ENCODE results near the gene ZFPM1.

The ZFPM1 gene

GRCh38 chr16:88499836-88500251 lies 46.8 kb downstream of the ZFPM1 start:
- DNase-seq (ENCODE audit: low read depth): no peak

GRCh38 chr16:88500255-88500661 lies 47.2 kb downstream of the ZFPM1 start:
- DNase-seq (ENCODE audit: low read depth): no peak

DNA sequence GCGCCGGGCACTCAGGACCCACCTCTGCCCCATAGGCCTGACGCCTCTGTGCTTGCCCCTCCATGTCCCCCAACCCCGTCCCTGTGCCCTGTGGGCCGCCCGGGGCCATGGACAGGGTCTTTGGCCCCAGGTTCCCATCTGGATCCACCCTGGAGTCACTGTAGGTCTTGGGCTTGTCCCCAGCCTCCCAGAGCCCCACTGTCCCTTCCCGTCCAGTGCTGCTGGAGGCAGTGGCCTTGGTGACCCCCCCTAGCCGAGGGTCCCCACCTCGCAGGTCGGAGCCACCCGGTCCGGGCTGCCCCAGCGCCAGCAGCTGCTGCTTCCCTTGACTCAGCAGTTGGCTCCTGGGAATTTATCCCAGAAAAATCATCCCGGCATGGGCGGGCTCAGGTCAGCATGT lies 49.3 kb downstream of the ZFPM1 start:
- no peak for DNase-seq (ENCODE audit: low read depth)

DNA sequence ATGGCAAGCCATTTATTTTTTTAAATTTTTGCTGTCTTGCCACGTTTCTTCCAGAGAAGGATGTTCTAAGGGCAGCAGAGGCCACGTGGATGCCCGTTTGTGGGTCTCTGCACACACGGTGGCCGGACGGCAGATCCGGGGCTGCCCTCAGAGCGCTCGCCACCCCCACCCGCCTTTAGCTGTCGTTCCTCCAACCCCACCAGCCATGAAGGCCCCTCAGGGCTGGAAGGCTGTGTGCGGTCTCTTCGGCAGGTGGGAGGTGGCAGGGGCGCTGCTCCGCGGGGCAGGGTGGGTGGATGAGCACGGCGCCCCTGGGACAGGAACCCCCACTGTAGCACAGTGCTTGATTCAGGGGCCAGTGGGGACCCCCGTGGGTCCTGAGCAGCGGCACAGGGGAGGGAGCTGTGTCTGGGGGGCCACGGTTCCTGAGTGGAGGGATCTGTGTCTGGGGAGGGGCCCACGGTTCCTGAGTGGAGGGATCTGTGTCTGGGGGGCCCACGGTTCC lies 49.7 kb downstream of the ZFPM1 start:
- no peak for DNase-seq (ENCODE audit: low read depth)

- DNase-seq (ENCODE audit: low read depth): no peak
Measured at GRCh38 chr16:88503374-88503770, 50.3 kb downstream of the ZFPM1 start.

DNA sequence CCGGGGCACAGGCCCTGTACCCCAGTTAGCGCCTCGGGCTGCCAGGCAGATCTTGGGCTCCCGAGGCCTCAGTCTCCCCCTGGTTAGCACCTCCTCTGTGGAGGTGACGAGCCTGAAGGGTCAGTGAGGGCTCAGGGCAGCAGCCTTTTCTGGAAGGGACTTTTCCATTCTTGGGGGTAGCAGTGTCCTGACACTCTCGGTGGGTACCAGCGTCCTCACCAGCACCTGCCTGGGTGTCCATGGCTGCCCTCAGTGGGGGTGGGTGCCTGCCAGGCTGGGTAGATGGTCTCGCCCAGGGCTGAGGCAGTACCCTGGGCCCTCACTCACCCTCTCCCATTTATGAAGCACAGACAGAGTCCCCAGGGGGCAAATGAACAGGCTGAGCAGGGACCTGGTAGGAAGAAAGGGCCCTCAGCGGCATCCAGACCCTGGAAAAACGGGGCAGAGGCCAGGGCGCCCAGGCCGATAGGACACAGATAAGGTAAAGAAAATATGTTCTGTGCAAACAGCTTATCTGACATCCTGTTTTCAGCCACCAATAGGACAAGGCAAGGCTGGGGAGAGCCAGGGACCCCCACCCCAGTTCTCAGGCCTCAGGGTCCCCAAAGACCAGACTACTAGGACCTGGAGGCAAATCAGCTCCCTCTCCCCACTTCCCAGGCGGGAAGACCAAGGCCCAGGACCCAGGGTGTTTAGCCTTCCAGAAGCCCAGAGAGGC lies 50.9 kb downstream of the ZFPM1 start:
- no peak for DNase-seq (ENCODE audit: low read depth)

DNA sequence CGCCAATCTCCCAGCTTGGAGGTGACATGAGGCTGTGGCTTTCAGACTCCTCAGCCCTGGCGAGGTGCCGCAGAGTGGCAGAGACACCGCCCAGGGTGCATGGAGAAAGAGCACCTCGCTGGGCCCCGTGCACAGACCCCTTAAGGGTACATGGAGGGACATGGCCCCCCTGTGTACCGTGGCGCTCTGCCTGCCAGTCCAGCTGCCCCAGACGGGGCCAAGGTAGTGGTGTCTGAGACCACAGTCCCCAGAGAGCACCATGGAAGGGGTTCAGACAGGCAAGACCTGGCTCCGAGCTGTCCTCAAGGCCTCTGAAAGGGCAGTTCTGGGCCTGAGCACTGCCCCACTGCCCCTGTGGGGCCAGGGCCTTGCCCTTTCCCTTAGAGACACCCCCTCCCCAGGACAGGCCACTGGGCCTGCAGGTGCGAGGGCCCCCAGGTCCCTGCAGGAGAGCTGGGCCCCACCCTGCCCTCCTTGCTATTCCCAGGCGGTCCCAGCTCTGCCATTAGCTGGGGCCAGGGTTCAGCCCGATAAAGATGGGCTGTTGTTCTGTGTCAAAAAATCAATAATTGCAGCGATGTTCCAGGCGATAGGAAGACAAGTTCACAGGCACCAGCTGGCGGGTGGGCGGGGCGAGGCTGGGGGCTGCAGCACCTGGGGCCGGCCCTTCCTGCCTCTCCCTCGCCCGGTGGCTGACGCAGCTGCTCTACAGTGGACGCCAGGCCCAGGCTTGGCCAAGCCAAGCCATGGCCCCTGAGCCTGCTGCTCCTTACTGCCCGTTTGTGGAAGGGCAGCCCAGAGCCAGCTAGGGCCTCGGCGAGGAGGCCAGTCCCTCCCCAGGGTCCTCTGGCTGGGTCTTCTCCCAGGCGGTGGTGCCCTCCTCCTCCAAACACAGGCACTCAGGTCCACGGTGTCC lies 51.7 kb downstream of the ZFPM1 start:
- no peak for DNase-seq (ENCODE audit: low read depth)

DNA sequence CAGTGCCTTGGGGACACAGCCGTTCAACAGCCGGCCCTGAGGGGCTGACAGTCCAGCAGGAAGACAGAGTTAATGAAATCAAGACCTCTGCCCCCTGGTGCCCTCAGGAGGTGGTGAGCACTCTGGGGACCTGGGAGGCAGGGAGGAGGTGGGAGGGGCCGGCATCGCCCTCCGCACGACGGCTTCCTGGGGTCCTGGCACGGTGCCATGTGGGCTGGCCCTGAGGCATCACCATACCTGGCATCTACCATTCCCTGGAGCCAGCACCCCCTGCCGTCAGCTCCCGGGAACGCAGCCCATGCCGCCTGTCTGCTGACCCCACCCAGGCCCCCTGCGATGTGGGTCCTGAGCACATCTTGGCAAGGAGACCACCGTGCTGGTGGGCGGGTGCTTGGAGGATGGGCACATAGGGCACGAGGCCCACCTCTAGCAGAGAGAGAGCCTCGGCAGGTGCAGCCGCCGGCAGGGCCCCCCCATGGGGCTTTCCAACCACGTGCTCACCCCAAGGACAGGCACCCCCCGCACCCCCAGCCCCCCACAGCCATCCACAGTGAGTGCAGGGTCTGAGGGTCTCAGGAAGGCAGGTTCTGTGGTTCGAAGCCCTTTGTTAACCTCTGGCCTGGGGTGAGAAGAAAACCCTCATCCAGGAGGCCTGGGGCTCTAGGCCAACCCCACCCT lies 52.5 kb downstream of the ZFPM1 start:
- DNase-seq (ENCODE audit: low read depth): peak; percentile 53

DNA sequence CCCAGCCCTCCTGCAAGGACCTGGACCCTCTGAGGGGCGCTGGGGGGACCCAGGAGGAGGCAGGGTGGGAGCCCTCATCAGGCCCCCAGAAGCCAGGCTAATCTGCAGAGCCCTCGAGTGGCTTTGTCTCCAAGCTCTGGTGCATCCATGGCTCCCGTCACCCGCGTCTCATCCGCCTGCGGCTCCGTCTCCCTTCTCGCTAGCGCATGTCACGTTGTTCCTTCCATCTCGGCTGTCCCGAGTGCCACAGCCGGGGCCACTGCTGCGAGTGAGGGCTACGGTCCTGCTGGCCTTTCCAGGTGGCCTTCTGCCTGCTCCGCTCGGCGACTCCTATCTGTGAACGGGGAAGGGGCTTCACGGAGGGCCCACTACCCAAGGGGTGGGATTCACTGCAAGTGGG lies 53.6 kb downstream of the ZFPM1 start:
- no peak for DNase-seq (ENCODE audit: low read depth)

DNA sequence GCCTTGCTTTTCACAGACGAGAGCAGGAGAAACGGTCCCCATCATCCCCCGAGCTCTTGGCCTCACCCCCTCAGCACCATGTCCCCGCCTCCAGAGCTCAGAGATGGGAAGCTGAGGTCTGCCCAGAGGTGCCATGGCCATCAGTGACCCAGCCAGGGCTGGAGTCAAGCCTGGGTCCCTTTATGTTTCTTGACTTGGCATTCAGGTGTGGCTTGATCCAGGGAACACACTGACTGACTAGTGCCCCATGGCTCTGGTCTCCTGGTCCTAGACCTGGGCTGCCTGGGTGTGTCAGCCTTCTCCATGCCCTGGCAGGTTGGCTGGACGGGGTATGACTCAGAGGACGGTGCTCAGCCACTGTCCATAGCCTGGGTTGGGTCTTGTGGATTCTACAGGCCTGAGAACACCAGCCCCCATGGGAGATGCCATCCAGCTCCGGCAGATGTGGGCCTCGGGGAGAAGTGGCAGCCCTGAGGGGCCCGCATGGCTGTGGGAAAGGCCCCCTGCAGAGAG lies 54.2 kb downstream of the ZFPM1 start:
- DNase-seq (ENCODE audit: low read depth): no peak

GRCh38 chr16:88508376-88508867 lies 55.3 kb downstream of the ZFPM1 start:
- DNase-seq (ENCODE audit: low read depth): no peak

GRCh38 chr16:88508868-88509748 lies 56.0 kb downstream of the ZFPM1 start:
- no peak for DNase-seq (ENCODE audit: low read depth)

GRCh38 chr16:88509749-88510069 lies 56.6 kb downstream of the ZFPM1 start:
- no peak for DNase-seq (ENCODE audit: low read depth)

DNA sequence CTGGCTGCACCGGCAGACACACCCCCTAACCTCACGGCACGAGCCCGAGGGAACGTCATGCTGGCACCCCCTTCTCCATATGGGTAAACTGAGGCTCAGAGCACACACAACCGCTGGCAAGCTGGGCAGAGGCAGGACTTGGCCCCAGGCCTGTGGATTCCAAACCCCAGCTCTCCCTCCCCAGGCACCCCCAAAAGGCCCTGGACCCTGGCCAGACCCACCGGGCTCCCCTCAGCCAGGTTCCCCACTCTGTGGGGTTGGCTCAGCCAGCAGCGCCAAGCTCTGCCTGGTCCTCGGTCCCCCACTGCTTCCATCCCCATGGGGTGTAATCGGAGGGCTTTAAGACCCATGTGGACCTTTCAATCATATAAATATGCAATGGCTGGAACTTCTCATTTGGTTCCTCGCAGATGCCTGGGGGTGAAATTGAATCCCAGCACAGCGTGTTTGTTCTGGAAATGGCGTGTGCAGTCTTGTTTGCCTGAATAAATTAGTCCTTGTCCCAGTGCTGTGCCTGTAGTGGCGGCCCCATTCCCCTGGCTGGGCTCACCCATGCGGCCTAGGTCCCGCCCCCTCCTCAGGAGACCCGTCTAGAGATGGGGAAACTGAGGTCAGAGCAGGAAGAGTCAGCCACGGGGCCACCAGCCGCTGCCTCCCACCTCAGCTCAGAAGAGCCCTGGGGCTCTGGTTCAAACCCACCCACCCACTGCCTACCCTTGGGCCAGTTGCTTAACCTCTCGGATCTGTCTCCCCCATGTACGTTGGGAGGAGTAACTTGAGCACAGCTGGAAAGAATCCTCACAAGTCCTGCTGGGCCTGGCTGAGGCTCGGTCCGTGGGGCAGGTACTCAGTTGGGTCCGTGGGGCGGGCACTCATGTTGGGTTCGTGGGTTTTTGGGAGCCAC lies 57.3 kb downstream of the ZFPM1 start:
- no peak for DNase-seq (ENCODE audit: low read depth)

DNA sequence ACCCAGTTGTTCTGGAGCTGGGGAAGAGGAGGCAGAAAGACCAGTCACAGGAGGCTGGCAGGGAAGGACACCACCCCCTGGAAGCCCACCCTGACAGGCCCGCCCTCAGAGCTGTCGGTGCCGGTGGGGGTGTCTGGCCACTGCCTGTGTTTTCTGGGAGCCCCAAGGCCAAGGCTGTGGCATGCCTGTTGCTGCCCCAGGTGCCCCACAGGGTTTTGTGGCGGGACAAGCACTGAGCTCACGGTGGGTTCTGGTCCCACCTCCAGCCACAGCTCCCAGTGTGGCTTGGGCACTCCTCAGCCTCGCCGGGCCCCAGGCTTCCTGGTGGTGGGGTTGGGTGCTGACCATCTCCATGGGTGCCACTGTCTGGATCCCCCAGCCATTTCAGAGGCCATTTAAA lies 58.0 kb downstream of the ZFPM1 start:
- DNase-seq (ENCODE audit: low read depth): no peak

- DNase-seq (ENCODE audit: low read depth): no peak
Measured at GRCh38 chr16:88511906-88512305, 58.8 kb downstream of the ZFPM1 start.

GRCh38 chr16:88512728-88513696 lies 59.9 kb downstream of the ZFPM1 start:
- DNase-seq (ENCODE audit: low read depth): no peak

DNA sequence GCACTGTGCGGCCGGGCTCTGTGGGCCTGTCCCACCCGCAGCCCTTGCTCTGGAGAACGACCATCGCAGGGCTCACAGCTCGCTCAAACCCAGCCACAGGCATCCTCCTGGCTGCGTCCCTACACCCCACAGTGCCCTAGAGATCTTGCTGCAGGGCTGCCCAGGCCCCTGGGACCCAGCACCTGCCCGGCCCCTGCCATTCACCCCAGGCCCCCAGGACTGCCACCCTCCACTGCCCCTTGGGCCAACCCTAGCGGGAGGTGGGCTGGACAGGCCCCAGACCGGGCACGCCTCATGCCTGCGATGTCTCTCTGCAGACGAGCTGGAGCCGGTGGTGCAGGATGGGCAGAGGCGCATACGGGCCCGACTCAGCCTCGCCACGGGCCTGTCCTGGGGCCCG lies 61.0 kb downstream of the ZFPM1 start:
- no peak for DNase-seq (ENCODE audit: low read depth)
